Heart left ventricle (tissue), 16 donors: Measurements from ENCODE around the gene TTC39C. TPM values are rescaled to one million over a fixed set of nuclear protein-coding genes. Genes with fewer than 3 reads are reported as not detected.
A peak's percentile ranks its signal among the peaks of the same experiment; 100 is the strongest.

ENCODE experiments used
- ATAC-seq, 4 donors: fragments of 200-7000 bp; cut with Tn5 transposase; one replicate each; pipeline ENCODE4 v1.9.1; 2020 to 2022; ENCODE audit warnings: moderate library complexity in 4 of 4, mild to moderate bottlenecking in 3 of 4, moderate number of reproducible peaks in 1 of 4
- DNase-seq, 5 donors: peaks; one replicate each; pipeline ENCODE4 v3.0.0-alpha.2; 2020
- H3K27ac ChIP-seq, 12 donors: fragments of 200-600 bp; sonication (generic) in 4 of 12; one replicate each; pipeline versions ENCODE4 v1.5.0 to v1.8.0; 2016 to 2022; ENCODE audit warnings: mild to moderate bottlenecking in 2 of 12
- H3K27me3 ChIP-seq, 9 donors: fragments of 200-600 bp; sonication (generic) in 2 of 9; one replicate each; pipeline versions ENCODE4 v1.5.1 to v1.8.0; 2016 to 2022; ENCODE audit warnings: mild to moderate bottlenecking in 3 of 9
- H3K36me3 ChIP-seq, 9 donors: fragments of 200-600 bp; sonication (generic) in 2 of 9; one replicate each; pipeline versions ENCODE4 v1.5.0 to v1.8.0; 2018 to 2022; ENCODE audit warnings: mild to moderate bottlenecking in 2 of 9
- H3K4me1 ChIP-seq, 12 donors: fragments of 200-600 bp; sonication (generic) in 4 of 12; one replicate each; pipeline versions ENCODE4 v1.5.0 to v1.8.0; 2016 to 2022; ENCODE audit warnings: mild to moderate bottlenecking in 3 of 12
- H3K4me3 ChIP-seq, 12 donors: fragments of 200-600 bp; sonication (generic) in 4 of 12; one replicate each; pipeline versions ENCODE4 v1.5.0 to v1.8.0; 2017 to 2022; ENCODE audit warnings: mild to moderate bottlenecking in 9 of 12, moderate library complexity in 4 of 12
- H3K9me3 ChIP-seq, 12 donors: fragments of 200-600 bp; sonication (generic) in 4 of 12; one replicate each; pipeline versions ENCODE4 v1.5.0 to v1.8.0; 2016 to 2022; ENCODE audit warnings: mild to moderate bottlenecking in 1 of 12
- POLR2A ChIP-seq, 2 donors: fragments of 450-650 bp; IDR thresholded peaks; one replicate each; pipeline ENCODE4 v1.6.1; 2017; ENCODE audit warnings: antibody characterized with exemption in 2 of 2, mild to moderate bottlenecking in 2 of 2, moderate library complexity in 2 of 2
- WGBS, 4 donors: extraction: QIAGEN DNeasy Blood & Tissue Kit in 2 of 4; methylation state at CpG; one replicate each; pipeline versions ENCODE4 v1.1.5 to v1.1.7; 2013 to 2018; 5-methylcytosine and 5-hydroxymethylcytosine counted together
- intact Hi-C, 10 donors: fragments of 100-400 bp; cut with DNase I; formaldehyde crosslinking; loops; one replicate each; pipeline versions ENCODE4 v1.11.1 to v1.14.2; 2022
- polyA plus RNA-seq, 2 donors: library from polyadenylated mRNA; stranded (reverse); fragments of 200-250 nt; gene quantifications; one replicate each; pipeline ENCODE4 v1.2.3, GENCODE V29; 2013
- total RNA-seq, 9 donors: library from RNA; depleted of rRNA in 2 of 9; stranded (reverse); fragments of >200 nt in 2 of 9; fragmentation: NEBNext Ultra II Directional in 3 of 9; extraction: Animal tissue kit (Norgen Biotek cat#: 25700) in 3 of 9; gene quantifications; one replicate each; pipeline versions ENCODE4 v1.1.0 to v1.2.4, GENCODE V29; 2016 to 2023
- TF ChIP-seq, protein P1 (sequence below), 12 donors: fragments of 200-600 bp; sonication (generic) in 4 of 12; IDR thresholded peaks; one replicate each; pipeline versions ENCODE4 v1.5.0 to v1.8.0; 2018 to 2022; ENCODE audit warnings: antibody characterized with exemption in 12 of 12, mild to moderate bottlenecking in 5 of 12
- donor health status: ischemic (EF 13 %, LVEDD 7.1; RV severe dilation, severe dysfunction).
- donor health status: healthy with polysubstance abuse.
- donor health status: DM: no; HTN: yes; CAD: no.
- donor health status: DM: no; HTN: no; CAD: no.
- donor health status: ischemic (EF 25% LVEDD 6.9; RV normal size, moderate dysfunction).
- donor health status: ischemic (EF 25% LVEDD 5.7; RV mildly dilated, moderate dysfunction).
- donor health status: healthy.
- donor health status: DM: yes; HTN: yes; CAD: no.
- donor health status: ischemic (EF 35%, LVEDD 5.7; RV mildly dilated, moderate dysfunction).
- donor health status: nonischemic (EF 11% LVEDD 7.7; RV severe dilation, severe dysfunction).
- donor health status: DM: yes; HTN: yes; CAD: no.
- donor health status: PGD.
- donor health status: ischemic (EF 29% LVEDD 5.4; RV normal size, mild dysfunction).
- donor health status: nonischemic (EF 23%, LVEDD 6.1; RV moderate dilation, normal function).

The TTC39C gene
- total and polyA plus RNA-seq, 11 donors, result 2.3 to 12.8 (median 4.7) TPM

- DNase-seq (no peak), ATAC-seq (no peak)
- no peaks in the 10 kb centered on the region for H3K9me3 ChIP-seq
- H3K27me3 ChIP-seq, result no peaks in the 10 kb centered on the region
- WGBS, 4 donors, result 87 to 91% (median 89%) methylated on average over 3 of the region's 3 CpGs
- intact Hi-C loops, result no loop called here
- H3K4me3 ChIP-seq, result no peak overlapping the region
- TF ChIP-seq, protein P1, sequence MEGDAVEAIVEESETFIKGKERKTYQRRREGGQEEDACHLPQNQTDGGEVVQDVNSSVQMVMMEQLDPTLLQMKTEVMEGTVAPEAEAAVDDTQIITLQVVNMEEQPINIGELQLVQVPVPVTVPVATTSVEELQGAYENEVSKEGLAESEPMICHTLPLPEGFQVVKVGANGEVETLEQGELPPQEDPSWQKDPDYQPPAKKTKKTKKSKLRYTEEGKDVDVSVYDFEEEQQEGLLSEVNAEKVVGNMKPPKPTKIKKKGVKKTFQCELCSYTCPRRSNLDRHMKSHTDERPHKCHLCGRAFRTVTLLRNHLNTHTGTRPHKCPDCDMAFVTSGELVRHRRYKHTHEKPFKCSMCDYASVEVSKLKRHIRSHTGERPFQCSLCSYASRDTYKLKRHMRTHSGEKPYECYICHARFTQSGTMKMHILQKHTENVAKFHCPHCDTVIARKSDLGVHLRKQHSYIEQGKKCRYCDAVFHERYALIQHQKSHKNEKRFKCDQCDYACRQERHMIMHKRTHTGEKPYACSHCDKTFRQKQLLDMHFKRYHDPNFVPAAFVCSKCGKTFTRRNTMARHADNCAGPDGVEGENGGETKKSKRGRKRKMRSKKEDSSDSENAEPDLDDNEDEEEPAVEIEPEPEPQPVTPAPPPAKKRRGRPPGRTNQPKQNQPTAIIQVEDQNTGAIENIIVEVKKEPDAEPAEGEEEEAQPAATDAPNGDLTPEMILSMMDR (IDR thresholded peaks at IDR 0.05), result no peak
- TF ChIP-seq POLR2A (IDR thresholded peaks at IDR 0.05), result no peak
- peaks cover 0 to 14% (median 2%) of the 10 kb centered on the region in 12 donors for H3K4me1 ChIP-seq
- H3K36me3 ChIP-seq, result no peaks in the 10 kb centered on the region
- H3K27ac ChIP-seq, result peak overlapping the region in 1 of 12 donors; percentile 73
These were observed 31.4 kb upstream of the TTC39C start for GRCh38 chr18:23983112-23983511.

DNA sequence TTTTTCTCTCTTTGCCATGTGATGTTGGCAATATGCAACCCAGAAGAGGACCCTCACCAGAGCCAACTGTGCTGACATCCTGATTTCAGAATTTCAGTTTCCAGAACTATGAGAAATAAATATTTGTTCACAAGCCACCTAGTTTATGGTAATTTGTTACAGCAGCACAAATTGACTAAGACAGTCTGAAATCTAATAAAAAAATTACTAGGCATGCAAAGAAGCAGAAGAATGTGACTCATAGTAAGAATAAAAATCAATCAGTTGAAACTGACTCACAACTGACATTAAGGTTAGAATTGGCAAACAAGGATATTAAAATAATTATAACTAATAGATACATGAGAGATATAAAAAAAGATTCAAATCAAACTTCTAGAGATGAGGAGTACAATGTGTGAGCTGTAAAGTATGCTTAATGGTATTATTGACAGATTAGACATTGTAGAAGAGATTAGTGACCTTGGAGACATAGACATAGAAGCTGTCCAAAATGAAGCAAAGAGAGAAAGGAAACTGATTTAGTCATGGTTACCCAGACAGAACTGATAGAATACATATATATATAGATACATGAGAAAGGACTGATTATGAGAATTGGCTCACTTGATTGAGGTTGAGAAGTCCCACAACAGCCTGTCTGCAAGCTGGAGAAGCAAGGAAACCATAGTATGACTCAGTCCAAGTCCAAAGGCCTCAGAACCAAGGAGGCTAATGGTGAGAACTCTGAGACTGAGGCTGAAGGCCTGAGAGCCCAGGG is 27.8 kb upstream of the TTC39C start:
- DNase-seq (no peak), ATAC-seq (no peak)
- Histone ChIP-seq H3K27ac (no peak overlapping the region), H3K36me3 (no peaks in the 10 kb centered on the region), H3K9me3 (no peaks in the 10 kb centered on the region), H3K4me1 (peaks cover 0 to 12% (median 2%) of the 10 kb centered on the region in 12 donors), H3K4me3 (no peak overlapping the region), H3K27me3 (no peaks in the 10 kb centered on the region)
- TF ChIP-seq, protein P1 (IDR thresholded peaks at IDR 0.05), result no peak
- no peak for TF ChIP-seq POLR2A (IDR thresholded peaks at IDR 0.05)
- intact Hi-C loops, result no loop called here

DNA sequence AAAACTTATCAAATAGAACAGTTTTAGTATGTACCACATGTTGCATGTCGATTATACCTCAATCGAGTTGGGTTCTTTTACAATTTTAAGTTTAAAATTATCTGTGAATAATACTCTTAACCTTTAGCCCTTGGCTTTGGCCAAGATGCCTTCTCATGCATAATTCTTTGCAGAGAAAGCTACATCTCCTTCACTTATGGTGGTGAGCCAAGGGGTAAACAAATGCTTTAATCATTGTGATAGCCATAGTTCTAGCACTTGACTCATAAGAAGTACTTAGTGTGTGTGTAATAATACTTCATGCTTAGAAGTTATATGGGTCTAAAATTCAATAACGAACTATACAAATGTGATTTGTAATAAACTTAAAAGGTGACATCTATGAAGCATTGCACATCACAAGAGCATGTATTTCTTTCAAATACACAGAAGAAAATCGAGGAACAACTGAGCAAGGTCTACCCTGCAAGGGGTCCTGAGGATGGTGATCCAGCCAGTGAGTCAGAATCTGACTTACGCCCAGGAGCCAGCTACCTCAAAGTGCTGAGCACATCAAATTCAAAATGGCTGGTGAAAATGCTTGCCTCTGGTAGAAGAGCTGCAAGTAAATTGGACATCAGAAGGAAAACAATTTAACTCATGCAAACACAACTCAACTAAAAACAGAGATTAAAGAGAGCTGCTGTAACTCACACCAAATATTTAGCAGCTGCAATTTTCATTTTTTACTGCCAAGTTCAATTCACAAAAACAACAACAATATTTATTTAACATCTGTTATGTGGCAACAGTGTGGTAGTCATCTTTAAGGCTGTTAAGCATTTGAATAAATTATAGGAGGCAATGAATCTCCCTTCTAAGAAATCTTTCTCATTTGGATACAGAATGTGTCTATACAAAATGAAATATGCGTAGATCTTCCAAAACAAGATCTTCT is 23.8 kb upstream of the TTC39C start:
- DNase-seq (no peak), ATAC-seq (no peak)
- WGBS, 4 donors, result 79 to 91% (median 89%) methylated on average over 6 of the region's 6 CpGs
- TF ChIP-seq, protein P1 (IDR thresholded peaks at IDR 0.05), result no peak
- no peak for TF ChIP-seq POLR2A (IDR thresholded peaks at IDR 0.05)
- Histone ChIP-seq H3K36me3 (no peaks in the 10 kb centered on the region), H3K27ac (no peak overlapping the region), H3K4me3 (no peak overlapping the region), H3K4me1 (peaks cover 0 to 14% (median 4%) of the 10 kb centered on the region in 12 donors), H3K9me3 (no peaks in the 10 kb centered on the region), H3K27me3 (no peaks in the 10 kb centered on the region)
- intact Hi-C loops, result no loop called here
